Mucosa of descending colon (tissue), 3 donors: ENCODE results near the gene SLC25A24. TPM values are rescaled to one million over a fixed set of nuclear protein-coding genes. Genes with fewer than 3 reads are reported as not detected.
"Not testable (repeated sequence)": the region's sequence is repeated elsewhere in the genome, so short reads cannot be mapped to it uniquely, and the experiment has no call there.

Source experiments
- ATAC-seq: fragments of 200-7000 bp; cut with Tn5 transposase; one replicate; pipeline ENCODE4 v1.9.1; 2020; ENCODE audit warnings: mild to moderate bottlenecking, moderate library complexity
- DNase-seq, 3 donors: peaks; one replicate each; pipeline ENCODE4 v3.0.0-alpha.2; 2020
- H3K36me3 ChIP-seq: fragments of 200-600 bp; one replicate; pipeline ENCODE4 v1.8.0; 2021; ENCODE audit warnings: low read depth, mild to moderate bottlenecking
- H3K4me1 ChIP-seq: fragments of 200-600 bp; one replicate; pipeline ENCODE4 v1.8.0; 2021; ENCODE audit warnings: low read depth, mild to moderate bottlenecking
- H3K4me3 ChIP-seq: fragments of 200-600 bp; one replicate; pipeline ENCODE4 v1.8.0; 2021; ENCODE audit warnings: mild to moderate bottlenecking
- H3K9me3 ChIP-seq: fragments of 200-600 bp; one replicate; pipeline ENCODE4 v1.8.0; 2021; ENCODE audit warnings: mild to moderate bottlenecking
- CTCF ChIP-seq: fragments of 200-600 bp; IDR thresholded peaks from one replicate; pipeline ENCODE4 v1.8.0; 2022; ENCODE audit warnings: antibody characterized with exemption, mild to moderate bottlenecking
- intact Hi-C, 2 donors: fragments of 100-400 bp; cut with DNase I in 1 of 2; cut with micrococcal nuclease in 1 of 2; formaldehyde crosslinking; loops; one replicate each; pipeline versions ENCODE4 v1.11.0 to v1.11.1; 2022; cut with DNase I, micrococcal nuclease
- total RNA-seq, 3 donors: library from RNA; stranded (reverse); fragmentation: NEBNext Ultra II Directional in 2 of 3; extraction: Animal tissue kit (Norgen Biotek cat#: 25700) in 2 of 3; gene quantifications; one replicate each; pipeline versions ENCODE4 v1.2.1 to v1.2.4, GENCODE V29; 2021 to 2023
- donor health status: DM: no; HTN: no; CAD: no; lungs with moderate emphysema.
- donor health status: DM: no; HTN: no; CAD: no.
- donor health status: DM: no; HTN: yes; CAD: no.

The SLC25A24 gene
- total RNA-seq, 3 donors from 2014 or later = 38.1 to 81.2 (median 66.7) TPM

GRCh38 chr1:108158893-108159453 lies 41.2 kb downstream of the SLC25A24 start:
- no peak for ATAC-seq
- TF ChIP-seq CTCF = no peak
- no peak for DNase-seq
- H3K4me1 ChIP-seq = no peaks in the 10 kb centered on the region
- H3K36me3 ChIP-seq = no peaks in the 10 kb centered on the region
- no peaks in the 10 kb centered on the region for H3K9me3 ChIP-seq
- intact Hi-C loops = no loop called here
- no peak overlapping the region for H3K4me3 ChIP-seq

- no peak overlapping the region for H3K4me3 ChIP-seq
- H3K36me3 ChIP-seq = no peaks in the 10 kb centered on the region
- DNase-seq (no peak), ATAC-seq (no peak)
- TF ChIP-seq CTCF = no peak
- H3K4me1 ChIP-seq = no peaks in the 10 kb centered on the region
- intact Hi-C loops = no loop called here
- no peaks in the 10 kb centered on the region for H3K9me3 ChIP-seq
Observed at GRCh38 chr1:108154314-108154713, 45.8 kb downstream of the SLC25A24 start.

- ATAC-seq (peak; percentile 41), DNase-seq (no peak)
- TF ChIP-seq CTCF = no peak
- Histone ChIP-seq H3K36me3 (peaks cover 8% of the 10 kb centered on the region), H3K4me3 (no peak overlapping the region), H3K9me3 (no peaks in the 10 kb centered on the region), H3K4me1 (no peaks in the 10 kb centered on the region)
- intact Hi-C loops = no loop called here
Observed at GRCh38 chr1:108152782-108153222, 47.3 kb downstream of the SLC25A24 start.

- H3K9me3 ChIP-seq = no peaks in the 10 kb centered on the region
- H3K4me1 ChIP-seq = no peaks in the 10 kb centered on the region
- intact Hi-C loops = no loop called here
- no peak for DNase-seq
- TF ChIP-seq CTCF = no peak
- H3K36me3 ChIP-seq = peaks cover 8% of the 10 kb centered on the region
- no peak overlapping the region for H3K4me3 ChIP-seq
- ATAC-seq = no peak
Observed at GRCh38 chr1:108151548-108151947, 48.6 kb downstream of the SLC25A24 start.

- DNase-seq (no peak), ATAC-seq (no peak)
- no peak for TF ChIP-seq CTCF
- Histone ChIP-seq H3K9me3 (no peaks in the 10 kb centered on the region), H3K4me1 (no peaks in the 10 kb centered on the region), H3K4me3 (no peak overlapping the region), H3K36me3 (peaks cover 8% of the 10 kb centered on the region)
- intact Hi-C loops = no loop called here
Observed at GRCh38 chr1:108149796-108150467, 50.2 kb downstream of the SLC25A24 start.

GRCh38 chr1:108144569-108144968 lies 55.6 kb downstream of the SLC25A24 start:
- H3K4me1 ChIP-seq, H3K9me3 ChIP-seq, DNase-seq, intact Hi-C loops, ATAC-seq, H3K36me3 ChIP-seq, H3K4me3 ChIP-seq: not testable (repeated sequence)
